Endodermal cell (in vitro differentiated cells): Measurements from ENCODE around the gene CCDC85B. TPM values are rescaled to one million over a fixed set of nuclear protein-coding genes. Genes with fewer than 3 reads are reported as not detected.
A peak's percentile ranks its signal among the peaks of the same experiment; 100 is the strongest.

Experiments used
- DNase-seq: peaks from one replicate; pipeline ENCODE4 v3.0.0-alpha.2; 2017
- H3K27ac ChIP-seq: 2 replicates; pipeline ENCODE4 v1.5.1; 2013; ENCODE audit warnings: mild to moderate bottlenecking, low read depth, low read length, moderate library complexity
- H3K27me3 ChIP-seq: 2 replicates; pipeline ENCODE4 v1.6.1; 2013; ENCODE audit warnings: mild to moderate bottlenecking, low read length, moderate library complexity; ENCODE audit not compliant: insufficient read depth, control insufficient read depth, poor library complexity, severe bottlenecking
- H3K36me3 ChIP-seq: 2 replicates; pipeline ENCODE4 v1.7.0; 2013; ENCODE audit warnings: mild to moderate bottlenecking, low read length, moderate library complexity; ENCODE audit not compliant: control insufficient read depth, insufficient read depth
- H3K4me1 ChIP-seq: one replicate; pipeline ENCODE4 v1.7.0; 2013; ENCODE audit warnings: low read length; ENCODE audit not compliant: control insufficient read depth, insufficient read depth
- H3K4me3 ChIP-seq: 2 replicates; pipeline ENCODE4 v1.5.1; 2013; ENCODE audit warnings: mild to moderate bottlenecking, low read length, moderate library complexity
- H3K9ac ChIP-seq: 2 replicates; pipeline ENCODE4 v1.6.1; 2013; ENCODE audit warnings: mild to moderate bottlenecking, low read length, moderate library complexity; ENCODE audit not compliant: poor library complexity, severe bottlenecking; ENCODE audit errors: extremely low read depth
- H3K9me3 ChIP-seq: 2 replicates; pipeline ENCODE4 v1.6.1; 2013; ENCODE audit warnings: mild to moderate bottlenecking, low read length, moderate library complexity; ENCODE audit not compliant: control insufficient read depth
- H3K27ac Mint-ChIP-seq: 2 replicates; pipeline ENCODE4 v1.8.0; 2020; ENCODE audit warnings: mixed read lengths
- H3K27me3 Mint-ChIP-seq: 2 replicates; pipeline ENCODE4 v1.8.0; 2021; ENCODE audit warnings: mild to moderate bottlenecking, mixed read lengths; ENCODE audit not compliant: insufficient read depth
- H3K36me3 Mint-ChIP-seq: 2 replicates; pipeline ENCODE4 v1.8.0; 2020; ENCODE audit warnings: low read depth, mixed read lengths
- H3K4me1 Mint-ChIP-seq: 2 replicates; pipeline ENCODE4 v1.8.0; 2020; ENCODE audit warnings: mixed read lengths
- H3K4me3 Mint-ChIP-seq: 2 replicates; pipeline ENCODE4 v1.8.0; 2020; ENCODE audit warnings: mild to moderate bottlenecking, moderate library complexity, mixed read lengths
- H3K9me3 Mint-ChIP-seq: 2 replicates; pipeline ENCODE4 v1.8.0; 2020; ENCODE audit warnings: mild to moderate bottlenecking, mixed read lengths
- CTCF ChIP-seq: fragments of 200-600 bp; sonication (generic); conservative IDR thresholded peaks from 2 replicates; pipeline ENCODE4 v1.5.0; 2021; ENCODE audit warnings: antibody characterized with exemption, mild to moderate bottlenecking
- WGBS, 2 experiments: methylation state at CpG; one replicate each; pipeline versions ENCODE4 v1.1.5 to v1.1.7; 2013; ENCODE audit warnings: missing lambda C conversion rate in 2 of 2, mixed read lengths in 1 of 2; ENCODE audit not compliant: insufficient coverage in 1 of 2, insufficient read length in 1 of 2; 5-methylcytosine and 5-hydroxymethylcytosine counted together
- total RNA-seq, 2 donors: library from RNA; stranded (reverse); fragmentation: NEBNext Ultra II Directional in 1 of 2; extraction: Animal tissue kit (Norgen Biotek cat#: 25700) in 1 of 2; gene quantifications; 2 replicates in 1 of 2; 3 replicates in 1 of 2; pipeline ENCODE4 v1.2.1, GENCODE V29; 2021

CCDC85B gene
- total RNA-seq, 2 donors from 2014 or later, result 18.2 to 23.9 TPM

GRCh38 chr11:65857853-65858680 is 32.4 kb upstream of the CCDC85B start, which contains the start of gene CFL1:
CFL1 (minus strand) TSS chr11:65858180; CDS start chr11:65858099, 81 bp downstream.
- Histone ChIP-seq H3K9me3 (no peaks in the 10 kb centered on the region), H3K9ac (peak within 1 kb of the TSS; percentile 86), H3K4me3 (peak within 1 kb of the TSS; percentile 97), H3K36me3 (peaks cover 54% of the 10 kb centered on the region), H3K27me3 (no peaks in the 10 kb centered on the region), H3K4me1 (peaks cover 10% of the 10 kb centered on the region), H3K27ac (peak within 1 kb of the TSS; percentile 93)
- WGBS, 2 experiments, result 0 to 1% methylated on average over 26 to 91 of the region's 92 CpGs
- Mint-ChIP-seq H3K9me3 (no peaks in the 10 kb centered on the region), H3K27me3 (no peaks in the 10 kb centered on the region), H3K4me1 (peaks cover 21% of the 10 kb centered on the region), H3K4me3 (peak within 1 kb of the TSS; percentile 88), H3K36me3 (peaks cover 52% of the 10 kb centered on the region), H3K27ac (peak within 1 kb of the TSS; percentile 97)
- TF ChIP-seq CTCF, result no peak
- peak; percentile 99 for DNase-seq

GRCh38 chr11:65858681-65859087 is 31.8 kb upstream of the CCDC85B start:
- H3K4me3 Mint-ChIP-seq, result peak overlapping the region; percentile 88
- Histone ChIP-seq H3K4me3 (peak overlapping the region; percentile 97), H3K36me3 (peaks cover 54% of the 10 kb centered on the region), H3K27ac (peak overlapping the region; percentile 93), H3K27me3 (no peaks in the 10 kb centered on the region), H3K9me3 (no peaks in the 10 kb centered on the region), H3K9ac (peak overlapping the region; percentile 84), H3K4me1 (peaks cover 10% of the 10 kb centered on the region)
- peaks cover 21% of the 10 kb centered on the region for H3K4me1 Mint-ChIP-seq
- H3K36me3 Mint-ChIP-seq, result peaks cover 51% of the 10 kb centered on the region
- 0 to 1% methylated on average over 8 to 10 of the region's 10 CpGs for WGBS, 2 experiments
- H3K9me3 Mint-ChIP-seq, result no peaks in the 10 kb centered on the region
- no peak for TF ChIP-seq CTCF
- no peak for DNase-seq
- H3K27ac Mint-ChIP-seq, result peak overlapping the region; percentile 97
- no peaks in the 10 kb centered on the region for H3K27me3 Mint-ChIP-seq

- no peaks in the 10 kb centered on the region for H3K27me3 Mint-ChIP-seq
- 0% methylated on average over 29 to 46 of the region's 46 CpGs for WGBS, 2 experiments
- Histone ChIP-seq H3K36me3 (peaks cover 54% of the 10 kb centered on the region), H3K4me3 (peak overlapping the region; percentile 97), H3K4me1 (peaks cover 10% of the 10 kb centered on the region), H3K9ac (peak overlapping the region; percentile 84), H3K27ac (peak overlapping the region; percentile 93), H3K9me3 (no peaks in the 10 kb centered on the region), H3K27me3 (no peaks in the 10 kb centered on the region)
- peak; percentile 99 for DNase-seq
- H3K9me3 Mint-ChIP-seq, result no peaks in the 10 kb centered on the region
- peaks cover 51% of the 10 kb centered on the region for H3K36me3 Mint-ChIP-seq
- peak; percentile 44 for TF ChIP-seq CTCF
- peak overlapping the region; percentile 97 for H3K27ac Mint-ChIP-seq
- H3K4me3 Mint-ChIP-seq, result peak overlapping the region; percentile 88
- H3K4me1 Mint-ChIP-seq, result peaks cover 21% of the 10 kb centered on the region
Measured at GRCh38 chr11:65859095-65859811, 31.2 kb upstream of the CCDC85B start.
